T-helper 1 cell treated with Interleukin-12 subunit alpha and Interleukin-12 subunit beta and Interleukin-4 antibody, amounts not matched to agents 30 μg/mL and 1 μg/mL, for 36 hours (primary cell): ENCODE measurements around the gene SELENOS.
A peak's percentile ranks its signal among the peaks of the same experiment; 100 is the strongest.

Source experiments
- H3K27ac Mint-ChIP-seq: one replicate; pipeline ENCODE4 v1.8.0; 2021; ENCODE audit warnings: mild to moderate bottlenecking, mixed read lengths
- H3K27me3 Mint-ChIP-seq: one replicate; pipeline ENCODE4 v1.8.0; 2021; ENCODE audit warnings: low read depth, mixed read lengths
- H3K36me3 Mint-ChIP-seq: one replicate; pipeline ENCODE4 v1.8.0; 2021; ENCODE audit warnings: low read depth, mixed read lengths
- H3K4me1 Mint-ChIP-seq: one replicate; pipeline ENCODE4 v1.8.0; 2021; ENCODE audit warnings: low read depth, mixed read lengths
- H3K4me3 Mint-ChIP-seq: one replicate; pipeline ENCODE4 v1.8.0; 2021; ENCODE audit warnings: mild to moderate bottlenecking, moderate library complexity, mixed read lengths
- H3K9me3 Mint-ChIP-seq: one replicate; pipeline ENCODE4 v1.8.0; 2021; ENCODE audit warnings: mixed read lengths

Gene SELENOS, protein sequence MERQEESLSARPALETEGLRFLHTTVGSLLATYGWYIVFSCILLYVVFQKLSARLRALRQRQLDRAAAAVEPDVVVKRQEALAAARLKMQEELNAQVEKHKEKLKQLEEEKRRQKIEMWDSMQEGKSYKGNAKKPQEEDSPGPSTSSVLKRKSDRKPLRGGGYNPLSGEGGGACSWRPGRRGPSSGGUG

DNA sequence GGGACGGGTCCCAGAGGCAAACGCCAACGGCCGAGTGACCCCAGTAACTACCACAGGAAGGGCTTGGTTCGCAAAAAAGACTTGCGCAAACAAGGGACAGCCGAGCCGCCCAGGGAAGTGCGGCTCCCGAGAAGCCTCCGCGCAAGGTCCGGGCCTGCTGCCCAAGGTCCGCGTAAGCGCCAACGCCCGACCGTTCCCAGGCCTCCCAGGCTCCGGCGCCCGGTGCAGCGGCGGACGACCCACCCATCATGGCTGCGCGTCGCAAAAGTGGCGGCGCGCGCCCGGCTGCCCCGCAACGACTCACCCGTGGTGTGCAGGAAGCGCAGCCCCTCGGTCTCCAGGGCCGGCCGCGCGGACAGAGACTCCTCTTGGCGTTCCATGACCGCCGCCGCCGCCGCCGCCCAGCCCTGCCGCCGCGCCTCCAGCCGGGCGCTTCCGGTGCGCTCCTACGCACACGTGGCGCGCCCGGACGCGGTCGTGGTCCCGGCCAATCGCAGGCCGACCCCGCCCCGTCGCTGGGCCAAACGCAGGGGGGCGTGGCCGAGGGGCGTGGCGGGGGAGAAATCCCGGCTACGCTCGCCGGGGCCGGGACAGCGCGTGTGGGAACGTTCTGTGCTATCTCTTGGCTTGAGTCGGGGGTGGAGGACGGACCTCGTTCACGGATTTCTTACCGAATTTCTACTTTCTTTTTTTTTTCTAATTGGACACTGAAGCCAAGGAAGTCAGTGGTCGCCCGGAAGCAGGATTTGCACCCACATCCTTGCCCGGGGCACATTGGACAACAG, at the start of gene SELENOS:
Gene SELENOS (minus strand): TSS at position 448 of the 785 bp plus-strand sequence. CDS start 68 bp downstream, at position 380.
- Mint-ChIP-seq H3K36me3 (peaks cover 48% of the 10 kb centered on the region), H3K4me3 (peak within 1 kb of the TSS; percentile 99), H3K27ac (peak within 1 kb of the TSS; percentile 94), H3K27me3 (no peaks in the 10 kb centered on the region), H3K4me1 (peaks cover 32% of the 10 kb centered on the region), H3K9me3 (no peaks in the 10 kb centered on the region)

DNA sequence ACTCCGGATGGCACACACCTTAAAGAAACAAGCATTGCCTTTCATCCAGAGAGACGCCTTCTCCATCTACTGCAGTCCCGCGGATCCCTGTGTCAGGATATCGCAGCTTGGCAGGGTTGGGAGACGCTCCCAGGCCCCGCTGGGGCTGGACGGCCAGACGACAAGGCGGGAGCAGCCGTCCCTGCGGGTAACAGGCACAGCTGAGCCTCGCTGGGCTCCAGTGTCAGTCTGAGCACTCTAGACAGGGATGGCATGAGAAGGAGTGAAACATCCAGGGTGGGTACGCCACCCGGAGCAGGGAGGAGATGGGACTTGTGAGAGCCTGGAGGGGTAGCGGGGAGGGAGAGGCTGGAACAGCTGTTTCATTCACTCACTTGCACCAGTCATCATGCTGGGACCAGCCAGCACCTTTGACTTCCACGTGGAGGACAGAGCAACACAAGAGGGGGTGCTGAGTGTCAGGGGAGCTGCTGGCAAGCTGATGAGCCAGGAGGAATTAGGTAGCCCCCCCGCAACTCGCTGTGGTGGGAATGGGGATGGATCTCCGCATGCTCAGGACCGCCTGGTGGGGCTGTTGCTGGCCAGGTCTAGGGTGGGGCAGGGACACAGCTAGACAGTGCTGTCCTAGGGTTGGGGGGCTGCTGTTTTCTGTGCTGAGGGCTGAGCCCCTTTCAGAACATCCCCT, 49.3 kb upstream of the SELENOS start:
- no peaks in the 10 kb centered on the region for H3K4me1 Mint-ChIP-seq
- no peaks in the 10 kb centered on the region for H3K9me3 Mint-ChIP-seq
- peaks cover 2% of the 10 kb centered on the region for H3K36me3 Mint-ChIP-seq
- H3K27me3 Mint-ChIP-seq, result peaks cover 16% of the 10 kb centered on the region
- no peak overlapping the region for H3K27ac Mint-ChIP-seq
- H3K4me3 Mint-ChIP-seq, result no peak overlapping the region

DNA sequence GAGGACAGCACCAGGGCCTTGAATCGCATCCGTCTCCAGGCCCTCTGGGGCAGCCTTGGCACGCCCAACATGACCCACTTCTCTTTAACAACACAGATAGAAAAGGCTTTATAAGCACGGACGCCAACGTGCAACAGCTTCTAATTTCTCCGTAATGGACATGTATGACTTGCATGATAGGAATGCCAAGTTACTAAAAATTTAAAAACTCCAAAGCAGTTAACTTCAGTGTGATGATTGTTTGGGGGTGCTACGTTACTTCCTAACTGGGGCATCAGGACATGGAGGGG, 48.7 kb upstream of the SELENOS start:
- peaks cover 2% of the 10 kb centered on the region for H3K36me3 Mint-ChIP-seq
- H3K27me3 Mint-ChIP-seq, result peaks cover 12% of the 10 kb centered on the region
- H3K4me1 Mint-ChIP-seq, result peaks cover 4% of the 10 kb centered on the region
- H3K9me3 Mint-ChIP-seq, result no peaks in the 10 kb centered on the region
- H3K27ac Mint-ChIP-seq, result no peak overlapping the region
- no peak overlapping the region for H3K4me3 Mint-ChIP-seq

DNA sequence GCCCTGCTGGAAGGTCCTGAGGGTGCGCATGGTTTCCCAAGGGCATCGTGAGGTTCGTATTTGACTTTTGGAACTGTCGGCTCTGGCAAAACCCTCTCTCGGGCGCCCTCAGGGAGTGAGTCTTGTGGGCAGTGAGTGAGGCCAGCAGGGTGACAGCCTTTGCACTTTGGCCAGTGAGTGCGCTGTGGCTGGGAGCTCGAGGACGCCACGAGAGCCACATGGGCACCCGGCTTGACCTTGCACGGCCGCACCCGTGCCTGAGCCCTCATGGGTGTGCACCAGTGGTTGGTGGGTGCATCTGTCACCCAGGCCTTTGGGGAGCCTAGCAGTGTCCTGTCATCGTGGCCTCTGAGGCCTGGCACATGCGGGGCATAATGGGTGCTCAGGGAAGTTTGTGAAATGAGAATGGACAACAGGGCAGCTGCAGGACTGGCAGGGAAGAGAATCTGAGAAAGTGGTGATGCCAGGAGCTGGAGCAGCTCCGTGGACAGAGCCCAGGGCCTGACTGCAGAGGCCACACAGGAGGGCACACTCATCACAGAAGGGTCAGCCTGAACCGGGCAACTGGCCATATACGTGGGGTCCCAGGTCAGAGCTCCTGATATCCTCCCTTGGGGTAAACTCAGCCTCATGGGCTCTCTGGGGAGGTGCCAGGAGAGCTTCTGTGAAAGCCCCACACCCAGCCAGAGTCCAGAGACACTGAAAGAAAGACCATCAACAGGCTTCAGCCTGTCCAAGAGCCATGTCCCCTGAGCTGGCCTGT, 48.2 kb upstream of the SELENOS start:
- Mint-ChIP-seq H3K27me3 (peaks cover 9% of the 10 kb centered on the region), H3K9me3 (no peaks in the 10 kb centered on the region), H3K27ac (no peak overlapping the region)

DNA sequence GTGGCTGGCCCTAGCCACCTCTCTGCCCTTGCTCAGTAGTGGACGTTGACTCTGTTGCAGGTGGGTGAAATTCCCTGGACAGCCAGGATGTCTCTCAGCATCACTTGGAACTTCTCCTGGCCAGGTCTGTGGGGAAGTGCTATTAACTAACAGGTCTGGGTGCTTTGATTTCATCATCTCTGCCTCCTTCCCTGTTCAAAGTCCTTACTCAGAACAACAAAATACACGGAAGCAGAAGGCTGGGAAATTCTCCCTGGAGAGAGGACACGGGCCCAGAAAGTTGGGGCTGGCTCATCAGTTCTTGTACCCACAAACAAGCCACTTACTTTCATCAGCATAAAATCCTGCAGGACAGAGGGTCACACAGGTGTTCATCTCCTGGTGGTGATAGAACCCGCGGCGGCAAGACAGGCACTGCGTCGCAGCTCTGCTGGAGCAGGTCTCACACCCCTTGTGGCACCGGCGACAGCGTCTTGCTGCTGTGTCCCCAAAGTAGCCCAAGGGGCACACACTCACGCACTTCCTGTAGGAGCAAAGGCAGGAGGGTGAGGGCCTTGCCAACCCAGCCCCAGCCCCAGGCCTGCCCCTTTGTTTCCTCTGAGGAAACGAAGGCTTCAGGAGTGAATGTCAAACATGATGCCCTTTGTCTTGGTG, 47.4 kb upstream of the SELENOS start:
- no peaks in the 10 kb centered on the region for H3K9me3 Mint-ChIP-seq

More for the DNA sequence above, 48.2 kb upstream of the SELENOS start:
- peaks cover 9% of the 10 kb centered on the region for H3K4me1 Mint-ChIP-seq
- peaks cover 2% of the 10 kb centered on the region for H3K36me3 Mint-ChIP-seq
- no peak overlapping the region for H3K4me3 Mint-ChIP-seq

DNA sequence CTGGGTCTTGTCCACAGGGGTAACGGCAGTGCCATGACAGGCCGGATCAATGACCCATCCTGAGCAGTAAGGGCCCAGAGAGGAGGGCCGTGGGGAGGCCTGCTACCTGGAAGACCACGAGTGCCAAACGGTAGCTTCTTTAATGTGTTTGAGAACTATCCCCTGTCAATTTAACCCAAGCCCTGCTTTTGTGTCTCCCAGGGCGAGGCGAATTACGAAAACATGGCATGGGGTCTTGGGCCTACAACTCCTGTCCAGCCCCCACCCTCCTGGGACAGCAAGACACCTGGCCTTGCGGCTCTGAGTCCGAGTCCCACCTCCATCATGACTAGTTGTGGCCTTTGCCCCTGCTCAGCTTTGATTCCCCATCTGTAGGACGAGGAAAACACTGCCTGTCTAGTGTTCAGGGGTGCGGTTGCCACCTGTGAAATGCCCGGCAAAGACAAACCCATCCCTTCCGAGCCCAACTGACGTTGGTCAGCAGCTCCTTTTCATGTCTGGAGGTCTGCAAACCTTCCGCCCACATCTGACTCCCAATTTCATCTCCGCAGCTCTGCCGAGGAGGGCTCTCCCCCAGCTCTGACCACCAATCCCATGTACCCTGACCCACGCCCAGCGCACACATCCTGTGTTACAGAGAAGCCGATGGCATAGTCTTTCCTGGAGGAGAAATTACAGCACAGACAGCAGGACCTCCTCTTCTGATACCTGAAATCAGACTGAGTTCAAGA, 46.7 kb upstream of the SELENOS start:
- Mint-ChIP-seq H3K9me3 (no peaks in the 10 kb centered on the region), H3K36me3 (peaks cover 2% of the 10 kb centered on the region), H3K27ac (no peak overlapping the region), H3K4me1 (peaks cover 12% of the 10 kb centered on the region), H3K4me3 (no peak overlapping the region), H3K27me3 (peaks cover 3% of the 10 kb centered on the region)

More for the DNA sequence above, 47.4 kb upstream of the SELENOS start:
- peaks cover 12% of the 10 kb centered on the region for H3K4me1 Mint-ChIP-seq
- H3K36me3 Mint-ChIP-seq, result peaks cover 2% of the 10 kb centered on the region
- H3K4me3 Mint-ChIP-seq, result no peak overlapping the region
- H3K27me3 Mint-ChIP-seq, result peaks cover 3% of the 10 kb centered on the region
- no peak overlapping the region for H3K27ac Mint-ChIP-seq

DNA sequence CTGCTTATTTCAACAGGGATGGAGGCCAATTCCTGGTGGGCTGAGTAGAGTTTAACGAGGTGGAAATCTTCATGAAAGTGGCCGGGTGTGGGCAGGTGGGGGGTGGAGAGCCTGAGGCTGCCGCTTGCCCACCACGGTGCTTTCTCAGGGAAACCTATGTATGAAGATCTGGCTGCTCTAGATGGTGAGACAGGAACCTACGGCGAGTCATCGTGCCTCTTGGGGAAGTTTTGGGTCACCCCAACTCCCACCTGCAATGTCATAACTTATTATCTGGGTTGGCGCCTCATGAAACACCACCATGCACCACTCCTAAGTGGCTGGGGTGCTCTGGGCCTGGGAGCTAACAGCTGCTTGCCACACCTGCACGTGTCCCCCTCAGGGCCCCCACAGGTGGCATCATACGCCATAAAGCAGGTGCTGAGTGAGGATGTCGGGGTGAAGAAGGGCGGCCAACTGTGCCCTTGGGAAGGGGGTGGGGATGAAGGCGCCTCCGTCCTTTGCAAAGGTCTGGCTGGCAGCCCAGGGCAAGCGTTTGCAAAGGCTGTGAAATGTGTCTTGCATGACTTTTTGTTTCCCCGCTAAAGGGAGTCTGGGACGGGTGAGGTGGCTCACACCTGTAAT, 45.7 kb upstream of the SELENOS start:
- no peak overlapping the region for H3K27ac Mint-ChIP-seq
- H3K4me3 Mint-ChIP-seq, result no peak overlapping the region
- peaks cover 6% of the 10 kb centered on the region for H3K27me3 Mint-ChIP-seq
- peaks cover 12% of the 10 kb centered on the region for H3K4me1 Mint-ChIP-seq
- peaks cover 2% of the 10 kb centered on the region for H3K36me3 Mint-ChIP-seq
- no peaks in the 10 kb centered on the region for H3K9me3 Mint-ChIP-seq

DNA sequence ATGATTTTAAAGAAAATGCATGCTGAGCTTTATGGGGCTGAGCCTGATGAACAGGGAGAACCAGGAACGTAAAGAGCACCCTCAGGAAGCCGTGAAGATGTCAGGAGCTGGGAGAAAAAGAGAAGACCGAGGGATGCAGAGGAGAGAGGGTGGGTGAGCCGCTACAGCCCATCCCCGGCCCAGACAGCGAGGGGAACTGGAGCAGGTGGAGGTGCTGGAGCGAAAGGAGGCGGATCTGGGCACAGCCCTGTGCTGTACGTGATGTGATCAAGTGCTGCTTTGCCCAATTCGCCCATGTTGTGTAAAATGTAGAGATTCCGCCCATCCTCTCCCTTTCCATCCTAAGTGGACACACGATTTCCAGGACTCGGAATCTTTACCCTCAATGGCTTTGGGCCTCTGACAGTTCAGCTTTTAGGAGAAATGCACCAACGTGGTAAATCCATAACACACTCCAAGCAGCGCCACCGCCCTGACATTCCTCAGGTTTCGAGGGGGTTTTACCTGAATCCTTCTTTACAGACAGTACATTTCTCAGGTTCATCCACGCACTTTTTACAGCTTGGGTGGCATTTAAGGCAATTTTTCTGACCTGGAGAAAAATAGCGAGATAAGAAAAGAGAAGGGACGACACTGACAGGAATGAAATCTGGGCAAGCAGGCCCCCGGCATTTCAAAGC, 44.9 kb upstream of the SELENOS start:
- no peak overlapping the region for H3K4me3 Mint-ChIP-seq

DNA sequence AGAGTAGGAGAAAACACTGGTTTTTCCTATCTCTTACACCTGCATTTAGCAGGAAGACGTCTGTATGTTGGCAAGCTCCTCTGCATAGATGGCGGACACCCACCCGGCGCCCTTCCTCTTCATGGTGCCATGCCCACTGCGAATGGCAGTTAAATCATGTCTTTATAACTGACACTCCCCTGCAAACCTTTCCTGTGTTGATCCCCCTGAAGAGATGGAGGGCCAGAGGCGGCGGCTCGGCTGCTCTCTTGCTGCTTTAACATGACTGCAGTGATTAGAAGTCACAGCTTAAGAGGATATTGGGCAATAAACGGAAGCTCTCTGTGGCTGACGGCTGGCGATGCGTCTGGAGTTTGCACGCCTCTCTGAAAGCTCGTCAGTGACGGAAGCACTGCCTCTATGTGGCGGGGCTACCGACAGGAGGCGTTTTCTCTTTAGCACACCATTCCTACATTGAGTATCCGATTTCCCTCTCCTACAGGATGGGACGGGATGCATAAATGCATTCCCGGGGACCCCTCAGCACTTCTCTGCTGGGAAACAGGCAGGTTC, 43.3 kb upstream of the SELENOS start:
- Mint-ChIP-seq H3K36me3 (peaks cover 2% of the 10 kb centered on the region), H3K27me3 (peaks cover 9% of the 10 kb centered on the region), H3K4me1 (peaks cover 12% of the 10 kb centered on the region), H3K4me3 (peak overlapping the region; percentile 78), H3K27ac (peak overlapping the region; percentile 96), H3K9me3 (no peaks in the 10 kb centered on the region)

More for the DNA sequence above, 44.9 kb upstream of the SELENOS start:
- Mint-ChIP-seq H3K9me3 (no peaks in the 10 kb centered on the region), H3K27ac (no peak overlapping the region), H3K36me3 (peaks cover 2% of the 10 kb centered on the region), H3K27me3 (peaks cover 9% of the 10 kb centered on the region), H3K4me1 (peaks cover 12% of the 10 kb centered on the region)

DNA sequence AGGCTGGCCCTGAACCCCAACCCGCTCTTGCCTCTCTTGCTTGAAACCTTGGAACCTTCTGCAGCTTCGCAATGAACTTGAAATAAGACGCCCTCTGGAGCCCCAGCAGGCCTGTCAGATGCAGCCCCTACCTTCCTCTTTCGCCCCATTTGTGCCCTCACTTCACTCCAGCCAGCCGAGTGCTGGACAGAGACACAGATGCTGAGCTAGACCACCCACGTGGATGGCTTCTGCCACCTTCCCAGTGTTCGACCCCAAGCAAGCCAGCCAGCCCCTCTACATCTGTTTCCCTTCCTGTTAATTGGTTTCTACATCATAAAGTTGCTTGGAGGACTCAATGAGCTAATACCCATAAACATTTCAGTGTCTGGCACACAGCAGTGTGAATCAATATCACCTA, 41.6 kb upstream of the SELENOS start:
- no peaks in the 10 kb centered on the region for H3K9me3 Mint-ChIP-seq
- H3K36me3 Mint-ChIP-seq, result peaks cover 2% of the 10 kb centered on the region
- H3K27ac Mint-ChIP-seq, result no peak overlapping the region
- no peak overlapping the region for H3K4me3 Mint-ChIP-seq
- peaks cover 9% of the 10 kb centered on the region for H3K27me3 Mint-ChIP-seq
- peaks cover 12% of the 10 kb centered on the region for H3K4me1 Mint-ChIP-seq

DNA sequence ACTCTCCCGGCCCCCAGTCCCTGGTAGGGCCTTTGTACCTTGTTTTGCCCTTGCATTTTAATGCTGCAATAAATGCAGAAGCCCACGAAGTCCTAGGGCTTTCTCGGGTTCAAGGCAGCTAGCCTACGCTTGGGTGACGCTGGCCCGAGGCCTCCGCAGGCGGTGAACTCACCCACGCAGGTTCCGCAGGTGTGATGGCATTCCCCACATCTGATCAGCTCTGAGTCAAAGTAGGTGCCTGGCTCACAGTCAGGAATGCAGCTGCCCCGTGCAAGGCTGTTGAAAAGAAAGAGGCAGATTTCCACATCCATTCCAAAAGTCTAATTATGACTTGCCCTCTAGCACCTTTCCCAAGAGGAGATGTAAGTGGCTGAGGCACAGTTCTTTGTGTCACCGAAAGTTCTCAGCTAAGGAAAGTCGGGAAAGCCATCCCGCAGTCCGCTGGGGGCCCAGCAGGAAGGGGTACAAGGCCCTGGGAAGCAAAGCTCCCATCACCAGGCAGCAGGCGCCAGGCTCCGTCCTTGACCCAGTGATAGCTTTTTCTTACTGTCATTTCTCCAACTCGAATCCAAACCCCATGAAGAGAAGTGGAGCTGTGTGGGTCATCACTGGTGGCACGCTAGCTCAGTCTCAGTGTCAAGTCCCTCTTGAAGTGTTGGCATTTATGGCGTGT, 41.0 kb upstream of the SELENOS start:
- Mint-ChIP-seq H3K27ac (no peak overlapping the region), H3K9me3 (no peaks in the 10 kb centered on the region), H3K36me3 (peaks cover 2% of the 10 kb centered on the region), H3K4me3 (no peak overlapping the region), H3K4me1 (peaks cover 12% of the 10 kb centered on the region), H3K27me3 (peaks cover 9% of the 10 kb centered on the region)

DNA sequence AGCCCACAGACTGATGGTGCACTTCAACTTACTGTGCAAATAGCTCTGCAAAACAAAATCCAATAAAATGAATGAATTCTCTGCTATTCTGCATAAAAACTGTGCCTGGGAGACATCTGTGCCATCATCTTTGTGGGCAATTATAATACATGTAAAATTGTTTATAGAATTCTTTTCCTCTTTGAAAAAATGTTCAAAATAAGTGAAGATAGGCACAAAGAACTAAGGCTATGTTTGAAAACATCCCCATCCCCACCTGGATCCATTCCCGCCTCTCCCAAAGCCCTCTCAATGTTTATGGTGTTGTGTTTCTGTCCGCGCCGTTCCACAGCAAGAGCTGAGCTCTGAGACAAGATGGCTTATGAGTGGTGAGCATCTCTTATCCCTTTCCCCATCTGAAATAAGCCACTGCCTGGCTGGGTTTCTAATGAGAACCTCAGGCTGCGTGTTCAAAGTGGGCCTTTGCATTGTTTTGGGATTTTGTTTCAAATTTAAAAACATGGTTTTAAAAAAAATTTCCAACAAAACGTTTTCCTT, 40.1 kb upstream of the SELENOS start:
- Mint-ChIP-seq H3K4me1 (peaks cover 12% of the 10 kb centered on the region), H3K27me3 (peaks cover 9% of the 10 kb centered on the region), H3K27ac (no peak overlapping the region), H3K9me3 (no peaks in the 10 kb centered on the region), H3K36me3 (peaks cover 2% of the 10 kb centered on the region), H3K4me3 (no peak overlapping the region)
